CD8-positive, alpha-beta memory T cell (primary cell): ENCODE results near the gene BTBD9. TPM values are rescaled to one million over a fixed set of nuclear protein-coding genes. Genes with fewer than 3 reads are reported as not detected.

Experiments
- CTCF ChIA-PET: fragments of 350-600 bp; sonication (Branson Sonifier 250); formaldehyde crosslinking; loops from one replicate; lab custom pipeline; 2021; ENCODE audit warnings: antibody characterized with exemption; lab: Charles Lee
- POLR2A ChIA-PET: fragments of 350-600 bp; sonication (Branson Sonifier 250); formaldehyde crosslinking; loops from one replicate; lab custom pipeline; 2021; ENCODE audit warnings: antibody characterized with exemption; lab: Charles Lee
- DNase-seq, 5 donors: peaks; one replicate each; pipeline versions ENCODE4 v3.0.0 to v3.0.0-alpha.2; 2020 to 2022; ENCODE audit warnings: mixed read lengths in 1 of 5
- H3K27ac ChIP-seq: one replicate; pipeline ENCODE4 v1.7.0; 2013; ENCODE audit warnings: low read depth, mild to moderate bottlenecking, low read length, moderate library complexity
- H3K27me3 ChIP-seq: 2 replicates; pipeline ENCODE4 v1.7.0; 2013; ENCODE audit warnings: low read length, mild to moderate bottlenecking; ENCODE audit not compliant: insufficient read depth, poor library complexity, severe bottlenecking
- H3K36me3 ChIP-seq: 2 replicates; pipeline ENCODE4 v1.7.0; 2013; ENCODE audit warnings: mild to moderate bottlenecking, low read length, moderate library complexity; ENCODE audit not compliant: insufficient read depth
- H3K4me1 ChIP-seq: 2 replicates; pipeline ENCODE4 v1.7.0; 2013; ENCODE audit warnings: mild to moderate bottlenecking, low read length, moderate library complexity; ENCODE audit not compliant: insufficient read depth
- H3K4me3 ChIP-seq: 2 replicates; pipeline ENCODE4 v1.7.0; 2013; ENCODE audit warnings: mild to moderate bottlenecking, low read length
- H3K9me3 ChIP-seq: 2 replicates; pipeline ENCODE4 v1.7.0; 2013; ENCODE audit warnings: mild to moderate bottlenecking, low read length
- H3K27ac Mint-ChIP-seq, 8 donors: one replicate each; pipeline ENCODE4 v1.8.0; 2020 to 2021; ENCODE audit warnings: mixed read lengths in 8 of 8, mild to moderate bottlenecking in 6 of 8, inconsistent platforms in 3 of 8, moderate library complexity in 3 of 8
- H3K27me3 Mint-ChIP-seq, 2 donors: one replicate each; pipeline ENCODE4 v1.8.0; 2020 to 2021; ENCODE audit warnings: mixed read lengths in 2 of 2, mild to moderate bottlenecking in 1 of 2, moderate library complexity in 1 of 2
- H3K36me3 Mint-ChIP-seq, 3 donors: one replicate each; pipeline ENCODE4 v1.8.0; 2020 to 2021; ENCODE audit warnings: mixed read lengths in 3 of 3, inconsistent platforms in 1 of 3, mild to moderate bottlenecking in 1 of 3
- H3K4me1 Mint-ChIP-seq, 3 donors: one replicate each; pipeline ENCODE4 v1.8.0; 2020 to 2021; ENCODE audit warnings: mixed read lengths in 3 of 3, inconsistent platforms in 1 of 3, mild to moderate bottlenecking in 1 of 3
- H3K4me3 Mint-ChIP-seq, 7 donors: one replicate each; pipeline ENCODE4 v1.8.0; 2020 to 2021; ENCODE audit warnings: mixed read lengths in 7 of 7, mild to moderate bottlenecking in 6 of 7, moderate library complexity in 4 of 7, inconsistent platforms in 2 of 7
- H3K9me3 Mint-ChIP-seq, 5 donors: one replicate each; pipeline ENCODE4 v1.8.0; 2020 to 2022; ENCODE audit warnings: mixed read lengths in 5 of 5, mild to moderate bottlenecking in 3 of 5, moderate library complexity in 2 of 5, inconsistent platforms in 1 of 5
- polyA plus RNA-seq: library from polyadenylated mRNA; unstranded; fragments of 300-500 nt; fragmentation: Illumina TruSeq; gene quantifications from one replicate; pipeline ENCODE4 v1.2.3, GENCODE V29; 2021
- total RNA-seq, 2 experiments: library from RNA; stranded (reverse); gene quantifications; one replicate each; pipeline ENCODE4 v1.2.3, GENCODE V29; 2021

BTBD9 gene
- total and polyA plus RNA-seq, 3 experiments from 2014 or later, result 12.2 to 17.7 (median 14.9) TPM

- Histone ChIP-seq H3K36me3 (no peaks in the 10 kb centered on the region), H3K27me3 (no peaks in the 10 kb centered on the region), H3K4me1 (no peaks in the 10 kb centered on the region), H3K9me3 (no peaks in the 10 kb centered on the region), H3K27ac (no peak overlapping the region), H3K4me3 (no peak overlapping the region)
- POLR2A ChIA-PET, result no interaction called here
- Mint-ChIP-seq H3K36me3 (peaks cover 5 to 17% (median 11%) of the 10 kb centered on the region in 3 donors), H3K9me3 (peaks cover 0 to 12% (median 6%) of the 10 kb centered on the region in 5 donors), H3K27ac (no peak overlapping the region), H3K4me1 (peaks cover 0 to 7% (median 0%) of the 10 kb centered on the region in 3 donors), H3K27me3 (no peaks in the 10 kb centered on the region), H3K4me3 (no peak overlapping the region)
- DNase-seq, result no peak
- CTCF ChIA-PET, result no interaction called here
These were observed 179.5 kb downstream of the BTBD9 start for GRCh38 chr6:38460186-38460585.

GRCh38 chr6:38459291-38459690 is 180.4 kb downstream of the BTBD9 start:
- POLR2A ChIA-PET, result no interaction called here
- CTCF ChIA-PET, result interaction anchor here (1.2 kb wide), 1 partner anchor 12 kb away, joined by 4 read pairs; no protein-coding TSS in a partner anchor

GRCh38 chr6:38453861-38454260 is 185.9 kb downstream of the BTBD9 start:
- Mint-ChIP-seq H3K36me3 (peaks cover 8 to 17% (median 14%) of the 10 kb centered on the region in 3 donors), H3K27ac (no peak overlapping the region), H3K4me1 (no peaks in the 10 kb centered on the region), H3K9me3 (no peaks in the 10 kb centered on the region), H3K27me3 (no peaks in the 10 kb centered on the region), H3K4me3 (no peak overlapping the region)
- Histone ChIP-seq H3K27ac (no peak overlapping the region), H3K36me3 (no peaks in the 10 kb centered on the region), H3K9me3 (no peaks in the 10 kb centered on the region), H3K4me1 (no peaks in the 10 kb centered on the region), H3K4me3 (no peak overlapping the region), H3K27me3 (no peaks in the 10 kb centered on the region)
- ChIA-PET CTCF (no interaction called here), POLR2A (no interaction called here)
- DNase-seq, result no peak

More at GRCh38 chr6:38459291-38459690, 180.4 kb downstream of the BTBD9 start:
- H3K4me3 ChIP-seq, result no peak overlapping the region
- peaks cover 0 to 7% (median 0%) of the 10 kb centered on the region in 3 donors for H3K4me1 Mint-ChIP-seq
- H3K4me1 ChIP-seq, result no peaks in the 10 kb centered on the region
- no peak overlapping the region for H3K27ac Mint-ChIP-seq
- peaks cover 0 to 8% (median 4%) of the 10 kb centered on the region in 5 donors for H3K9me3 Mint-ChIP-seq
- peaks cover 5 to 17% (median 10%) of the 10 kb centered on the region in 3 donors for H3K36me3 Mint-ChIP-seq
- DNase-seq, result no peak
- H3K36me3 ChIP-seq, result no peaks in the 10 kb centered on the region
- no peak overlapping the region for H3K27ac ChIP-seq
- no peaks in the 10 kb centered on the region for H3K27me3 Mint-ChIP-seq
- no peaks in the 10 kb centered on the region for H3K9me3 ChIP-seq
- H3K4me3 Mint-ChIP-seq, result no peak overlapping the region
- H3K27me3 ChIP-seq, result no peaks in the 10 kb centered on the region

- Histone ChIP-seq H3K4me3 (no peak overlapping the region), H3K4me1 (no peaks in the 10 kb centered on the region), H3K27ac (no peak overlapping the region), H3K27me3 (no peaks in the 10 kb centered on the region), H3K9me3 (no peaks in the 10 kb centered on the region), H3K36me3 (no peaks in the 10 kb centered on the region)
- H3K4me1 Mint-ChIP-seq, result no peaks in the 10 kb centered on the region
- H3K4me3 Mint-ChIP-seq, result no peak overlapping the region
- H3K27ac Mint-ChIP-seq, result no peak overlapping the region
- peaks cover 7 to 17% (median 14%) of the 10 kb centered on the region in 3 donors for H3K36me3 Mint-ChIP-seq
- no peak for DNase-seq
- no peaks in the 10 kb centered on the region for H3K9me3 Mint-ChIP-seq
- H3K27me3 Mint-ChIP-seq, result no peaks in the 10 kb centered on the region
- ChIA-PET CTCF (no interaction called here), POLR2A (no interaction called here)
These were observed 186.7 kb downstream of the BTBD9 start for GRCh38 chr6:38452816-38453660.

- Mint-ChIP-seq H3K4me1 (peaks cover 0 to 10% (median 8%) of the 10 kb centered on the region in 3 donors), H3K9me3 (no peaks in the 10 kb centered on the region), H3K36me3 (peaks cover 7 to 12% (median 8%) of the 10 kb centered on the region in 3 donors), H3K27ac (no peak overlapping the region), H3K4me3 (no peak overlapping the region), H3K27me3 (no peaks in the 10 kb centered on the region)
- Histone ChIP-seq H3K27ac (no peak overlapping the region), H3K9me3 (no peaks in the 10 kb centered on the region), H3K36me3 (no peaks in the 10 kb centered on the region), H3K4me1 (no peaks in the 10 kb centered on the region), H3K27me3 (no peaks in the 10 kb centered on the region), H3K4me3 (no peak overlapping the region)
- no peak for DNase-seq
- ChIA-PET CTCF (no interaction called here), POLR2A (no interaction called here)
These were observed 189.0 kb downstream of the BTBD9 start for GRCh38 chr6:38450717-38451116.

GRCh38 chr6:38445925-38446324 is 193.8 kb downstream of the BTBD9 start:
- no peak overlapping the region for H3K4me3 Mint-ChIP-seq
- CTCF ChIA-PET, result no interaction called here
- H3K9me3 Mint-ChIP-seq, result no peaks in the 10 kb centered on the region
- H3K27ac ChIP-seq, result no peak overlapping the region
- no peaks in the 10 kb centered on the region for H3K27me3 ChIP-seq
- H3K36me3 Mint-ChIP-seq, result peaks cover 5 to 10% (median 6%) of the 10 kb centered on the region in 3 donors
- no peak overlapping the region for H3K27ac Mint-ChIP-seq
- H3K4me3 ChIP-seq, result no peak overlapping the region
- no peaks in the 10 kb centered on the region for H3K4me1 ChIP-seq
- H3K4me1 Mint-ChIP-seq, result peaks cover 8 to 25% (median 19%) of the 10 kb centered on the region in 3 donors
- no peak for DNase-seq
- H3K36me3 ChIP-seq, result no peaks in the 10 kb centered on the region
- H3K27me3 Mint-ChIP-seq, result no peaks in the 10 kb centered on the region
- no peaks in the 10 kb centered on the region for H3K9me3 ChIP-seq
- POLR2A ChIA-PET, result no interaction called here

GRCh38 chr6:38445336-38445735 is 194.4 kb downstream of the BTBD9 start:
- H3K36me3 Mint-ChIP-seq, result peaks cover 4 to 6% (median 5%) of the 10 kb centered on the region in 3 donors
- no peak overlapping the region for H3K27ac Mint-ChIP-seq
- H3K4me3 Mint-ChIP-seq, result no peak overlapping the region
- no peaks in the 10 kb centered on the region for H3K27me3 Mint-ChIP-seq
- H3K4me1 Mint-ChIP-seq, result peaks cover 8 to 25% (median 19%) of the 10 kb centered on the region in 3 donors
- H3K4me3 ChIP-seq, result no peak overlapping the region
- DNase-seq, result no peak
- no peaks in the 10 kb centered on the region for H3K27me3 ChIP-seq
- no peaks in the 10 kb centered on the region for H3K36me3 ChIP-seq
- H3K9me3 ChIP-seq, result no peaks in the 10 kb centered on the region
- ChIA-PET CTCF (no interaction called here), POLR2A (no interaction called here)
- no peaks in the 10 kb centered on the region for H3K4me1 ChIP-seq
- no peak overlapping the region for H3K27ac ChIP-seq
- no peaks in the 10 kb centered on the region for H3K9me3 Mint-ChIP-seq

GRCh38 chr6:38443352-38444144 is 196.2 kb downstream of the BTBD9 start:
- Histone ChIP-seq H3K4me1 (no peaks in the 10 kb centered on the region), H3K4me3 (no peak overlapping the region), H3K36me3 (no peaks in the 10 kb centered on the region), H3K27me3 (no peaks in the 10 kb centered on the region), H3K27ac (no peak overlapping the region), H3K9me3 (no peaks in the 10 kb centered on the region)
- Mint-ChIP-seq H3K27ac (peak overlapping the region in 2 of 8 donors; percentile 7 to 19), H3K4me3 (no peak overlapping the region), H3K36me3 (peaks cover 0 to 4% (median 0%) of the 10 kb centered on the region in 3 donors), H3K9me3 (no peaks in the 10 kb centered on the region), H3K4me1 (peaks cover 16 to 25% (median 22%) of the 10 kb centered on the region in 3 donors), H3K27me3 (no peaks in the 10 kb centered on the region)
- no peak for DNase-seq
- POLR2A ChIA-PET, result no interaction called here
- CTCF ChIA-PET, result no interaction called here
